ENCODE results near the gene B4GALT7. TPM values are rescaled to one million over a fixed set of nuclear protein-coding genes. Genes with fewer than 3 reads are reported as not detected.

Gene B4GALT7
- total and polyA plus RNA-seq, 10 donors, result 22.7 to 43.8 (median 32.8) TPM

GRCh38 chr5:177601126-177601525, 1.2 kb downstream of the B4GALT7 start:
- WGBS, 5 donors, result 94 to 97% (median 96%) methylated on average over 11 of the region's 11 CpGs
- Histone ChIP-seq H3K27ac (peak overlapping the region in 5 of 8 donors; percentile 85 to 93 (median 92)), H3K4me3 (peak overlapping the region in 4 of 8 donors; percentile 80 to 94 (median 88)), H3K27me3 (replicated peaks in 1 of 7) (no peaks in the 10 kb centered on the region), H3K4me1 (peaks cover 0 to 47% (median 29%) of the 10 kb centered on the region in 6 donors), H3K9me3 (no peaks in the 10 kb centered on the region), H3K36me3 (peaks cover 0 to 41% (median 12%) of the 10 kb centered on the region in 6 donors)
- TF ChIP-seq, protein P1, sequence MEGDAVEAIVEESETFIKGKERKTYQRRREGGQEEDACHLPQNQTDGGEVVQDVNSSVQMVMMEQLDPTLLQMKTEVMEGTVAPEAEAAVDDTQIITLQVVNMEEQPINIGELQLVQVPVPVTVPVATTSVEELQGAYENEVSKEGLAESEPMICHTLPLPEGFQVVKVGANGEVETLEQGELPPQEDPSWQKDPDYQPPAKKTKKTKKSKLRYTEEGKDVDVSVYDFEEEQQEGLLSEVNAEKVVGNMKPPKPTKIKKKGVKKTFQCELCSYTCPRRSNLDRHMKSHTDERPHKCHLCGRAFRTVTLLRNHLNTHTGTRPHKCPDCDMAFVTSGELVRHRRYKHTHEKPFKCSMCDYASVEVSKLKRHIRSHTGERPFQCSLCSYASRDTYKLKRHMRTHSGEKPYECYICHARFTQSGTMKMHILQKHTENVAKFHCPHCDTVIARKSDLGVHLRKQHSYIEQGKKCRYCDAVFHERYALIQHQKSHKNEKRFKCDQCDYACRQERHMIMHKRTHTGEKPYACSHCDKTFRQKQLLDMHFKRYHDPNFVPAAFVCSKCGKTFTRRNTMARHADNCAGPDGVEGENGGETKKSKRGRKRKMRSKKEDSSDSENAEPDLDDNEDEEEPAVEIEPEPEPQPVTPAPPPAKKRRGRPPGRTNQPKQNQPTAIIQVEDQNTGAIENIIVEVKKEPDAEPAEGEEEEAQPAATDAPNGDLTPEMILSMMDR (IDR thresholded peaks at IDR 0.05 in 8 of 11, conservative IDR thresholded peaks at IDR 0.05 in 3 of 11), result no peak
- TF ChIP-seq POLR2A (IDR thresholded peaks at IDR 0.05) (no peak), POLR2AphosphoS5 (IDR thresholded peaks at IDR 0.05) (no peak)
- intact Hi-C loops (cut with DNase I; ENCODE audit: low total_unique reads), result loop anchor here (10.0 kb wide), 1 partner anchor 464 kb away; no protein-coding TSS in a partner anchor
- no peak for DNase-seq

DNA sequence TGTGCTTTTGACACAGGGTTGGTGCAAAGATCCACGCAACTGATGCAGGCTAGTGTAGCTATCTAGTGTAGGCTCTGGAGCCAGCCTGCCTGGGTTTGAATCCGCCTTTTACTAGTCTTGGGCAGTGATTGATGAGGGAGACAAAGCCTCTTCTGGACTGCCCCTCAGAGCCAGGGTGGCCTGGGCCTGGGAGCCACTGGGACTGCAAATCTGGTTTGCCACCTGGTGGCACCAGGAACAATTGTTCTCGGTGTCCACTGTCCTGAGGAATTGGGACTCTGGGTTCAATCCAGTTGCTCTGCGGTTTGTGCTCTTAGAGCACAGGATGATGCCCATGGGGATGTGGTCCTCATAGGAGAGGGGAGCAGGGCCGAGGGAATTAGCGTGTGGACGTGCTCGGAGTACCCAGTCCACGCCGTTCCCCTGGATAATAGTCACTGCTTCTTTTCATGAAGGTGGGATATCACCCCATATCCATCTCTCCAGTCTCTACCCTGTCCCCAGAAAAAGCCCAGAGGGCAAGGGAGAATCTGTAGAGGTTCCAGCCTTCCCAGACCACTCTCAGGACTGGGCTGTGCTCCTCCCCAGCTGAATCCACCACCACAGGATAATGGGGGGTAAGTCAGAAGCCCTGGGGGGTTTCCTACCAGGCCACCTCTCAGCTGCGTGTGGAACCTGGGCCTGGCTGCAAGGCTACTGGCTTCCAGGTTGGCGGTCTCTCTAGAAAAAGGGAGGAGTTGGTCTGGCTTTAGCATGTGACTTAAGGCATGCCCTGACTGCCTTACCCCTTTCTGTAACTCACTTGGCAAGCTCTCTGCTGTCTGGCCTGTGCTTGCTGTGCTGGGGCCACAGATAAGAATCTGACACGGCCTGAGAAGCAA, 1.9 kb downstream of the B4GALT7 start:
- Histone ChIP-seq H3K27me3 (replicated peaks in 1 of 7) (no peaks in the 10 kb centered on the region), H3K36me3 (peaks cover 0 to 35% (median 6%) of the 10 kb centered on the region in 6 donors), H3K4me3 (peak overlapping the region in 1 of 8 donors; percentile 94), H3K9me3 (no peaks in the 10 kb centered on the region), H3K4me1 (peaks cover 0 to 49% (median 31%) of the 10 kb centered on the region in 6 donors), H3K27ac (no peak overlapping the region)
- DNase-seq, result no peak
- TF ChIP-seq POLR2A (IDR thresholded peaks at IDR 0.05), result no peak
- TF ChIP-seq, protein P1 (IDR thresholded peaks at IDR 0.05 in 8 of 11, conservative IDR thresholded peaks at IDR 0.05 in 3 of 11), result no peak
- TF ChIP-seq POLR2AphosphoS5 (IDR thresholded peaks at IDR 0.05), result no peak
- 87 to 95% (median 93%) methylated on average over 9 to 13 of the region's 13 CpGs for WGBS, 5 donors
- intact Hi-C loops (cut with DNase I; ENCODE audit: low total_unique reads), result loop anchor here (10.0 kb wide), 1 partner anchor 463 kb away; no protein-coding TSS in a partner anchor

GRCh38 chr5:177602458-177602830, 2.5 kb downstream of the B4GALT7 start:
- no peak overlapping the region for H3K4me3 ChIP-seq
- H3K36me3 ChIP-seq, result peaks cover 0 to 32% (median 6%) of the 10 kb centered on the region in 6 donors
- no peak for DNase-seq
- no peak overlapping the region for H3K27ac ChIP-seq
- TF ChIP-seq POLR2AphosphoS5 (IDR thresholded peaks at IDR 0.05) (no peak), POLR2A (IDR thresholded peaks at IDR 0.05) (no peak)
- TF ChIP-seq, protein P1 (IDR thresholded peaks at IDR 0.05 in 8 of 11, conservative IDR thresholded peaks at IDR 0.05 in 3 of 11), result no peak
- H3K27me3 ChIP-seq (replicated peaks in 1 of 7), result no peaks in the 10 kb centered on the region
- peaks cover 4 to 55% (median 37%) of the 10 kb centered on the region in 6 donors for H3K4me1 ChIP-seq
- 85 to 96% (median 90%) methylated on average over 4 of the region's 4 CpGs for WGBS, 5 donors
- intact Hi-C loops (cut with DNase I; ENCODE audit: low total_unique reads), result loop anchor here (10.0 kb wide), 1 partner anchor 462 kb away; no protein-coding TSS in a partner anchor
- H3K9me3 ChIP-seq, result no peaks in the 10 kb centered on the region

- H3K4me3 ChIP-seq, result no peak overlapping the region
- H3K27ac ChIP-seq, result no peak overlapping the region
- no peaks in the 10 kb centered on the region for H3K9me3 ChIP-seq
- peaks cover 9 to 55% (median 36%) of the 10 kb centered on the region in 6 donors for H3K4me1 ChIP-seq
- 83 to 92% (median 86%) methylated on average over 7 to 8 of the region's 8 CpGs for WGBS, 5 donors
- no peak for DNase-seq
- no peaks in the 10 kb centered on the region for H3K27me3 ChIP-seq (replicated peaks in 1 of 7)
- no peak for TF ChIP-seq POLR2A (IDR thresholded peaks at IDR 0.05)
- TF ChIP-seq, protein P1 (IDR thresholded peaks at IDR 0.05 in 8 of 11, conservative IDR thresholded peaks at IDR 0.05 in 3 of 11), result no peak
- TF ChIP-seq POLR2AphosphoS5 (IDR thresholded peaks at IDR 0.05), result no peak
- intact Hi-C loops (cut with DNase I; ENCODE audit: low total_unique reads), result loop anchor here (10.0 kb wide), 1 partner anchor 461 kb away; no protein-coding TSS in a partner anchor
- H3K36me3 ChIP-seq, result peaks cover 0 to 38% (median 6%) of the 10 kb centered on the region in 6 donors
Measured at GRCh38 chr5:177603631-177604030, 3.7 kb downstream of the B4GALT7 start.
